H1 (cell line): ENCODE measurements around the gene SERINC5.

Experiments
- ATF2 ChIP-seq: IDR thresholded peaks from 2 replicates; pipeline ENCODE4 v1.6.1; 2012; ENCODE audit warnings: low read length, inconsistent platforms
- CEBPB ChIP-seq: IDR thresholded peaks from 2 replicates; pipeline ENCODE4 v1.6.1; 2012; ENCODE audit warnings: low read depth, low read length
- CTCF ChIP-seq, 3 experiments: IDR thresholded peaks; 1 replicate in 2 of 3; 2 replicates in 1 of 3; pipeline versions ENCODE4 v1.5.1 to v1.6.1; 2011; ENCODE audit warnings: low read length in 3 of 3, mild to moderate bottlenecking in 3 of 3, inconsistent platforms in 2 of 3, low read depth in 1 of 3, moderate library complexity in 1 of 3; ENCODE audit not compliant: insufficient read depth in 1 of 3; ENCODE audit errors: control extremely low read depth in 1 of 3
- GABPA ChIP-seq: IDR thresholded peaks from 2 replicates; pipeline ENCODE4 v1.6.1; 2011; ENCODE audit warnings: mild to moderate bottlenecking, low read length, moderate library complexity, borderline replicate concordance; ENCODE audit not compliant: insufficient read depth
- HDAC2 ChIP-seq, 2 experiments: fragments of 300-600 bp in 1 of 2; sonication (generic) in 1 of 2; IDR thresholded peaks; 2 replicates each; pipeline ENCODE4 v1.6.1; 2011 to 2012; ENCODE audit warnings: low read depth in 2 of 2, low read length in 2 of 2, mild to moderate bottlenecking in 2 of 2, moderate library complexity in 2 of 2, borderline replicate concordance in 1 of 2, inconsistent platforms in 1 of 2
- JUND ChIP-seq: IDR thresholded peaks from 2 replicates; pipeline ENCODE4 v1.6.1; 2011; ENCODE audit warnings: mild to moderate bottlenecking, improper control_type of control experiment, low read length
- PHF8 ChIP-seq: fragments of 200-600 bp; sonication (generic); conservative IDR thresholded peaks from 2 replicates; pipeline ENCODE4 v1.7.1; 2012; ENCODE audit warnings: low read depth, mild to moderate bottlenecking, inconsistent platforms, low read length, moderate library complexity
- POLR2A ChIP-seq, 2 experiments: IDR thresholded peaks; 1 replicate in 1 of 2; 2 replicates in 1 of 2; pipeline ENCODE4 v1.6.1; 2011; ENCODE audit warnings: low read depth in 2 of 2, low read length in 2 of 2, mild to moderate bottlenecking in 2 of 2; ENCODE audit errors: control extremely low read depth in 1 of 2
- POLR2AphosphoS5 ChIP-seq: IDR thresholded peaks from 2 replicates; pipeline ENCODE4 v1.6.1; 2011; ENCODE audit warnings: low read depth, low read length
- RXRA ChIP-seq: IDR thresholded peaks from 2 replicates; pipeline ENCODE4 v1.6.1; 2011; ENCODE audit warnings: low read depth, mild to moderate bottlenecking, low read length, moderate library complexity; ENCODE audit not compliant: insufficient read depth
- SP2 ChIP-seq: IDR thresholded peaks from 2 replicates; pipeline ENCODE4 v1.6.1; 2012; ENCODE audit warnings: mild to moderate bottlenecking, low read length, inconsistent platforms
- SRF ChIP-seq: IDR thresholded peaks from 2 replicates; pipeline ENCODE4 v1.6.1; 2011; ENCODE audit warnings: mild to moderate bottlenecking, low read depth, low read length, moderate library complexity
- YY1 ChIP-seq: IDR thresholded peaks from 2 replicates; pipeline ENCODE4 v1.6.1; 2011; ENCODE audit warnings: low read depth, mild to moderate bottlenecking, low read length
- TF ChIP-seq, protein P1 (sequence below): IDR thresholded peaks from 2 replicates; pipeline ENCODE4 v1.6.1; 2012; ENCODE audit warnings: inconsistent platforms

DNA sequence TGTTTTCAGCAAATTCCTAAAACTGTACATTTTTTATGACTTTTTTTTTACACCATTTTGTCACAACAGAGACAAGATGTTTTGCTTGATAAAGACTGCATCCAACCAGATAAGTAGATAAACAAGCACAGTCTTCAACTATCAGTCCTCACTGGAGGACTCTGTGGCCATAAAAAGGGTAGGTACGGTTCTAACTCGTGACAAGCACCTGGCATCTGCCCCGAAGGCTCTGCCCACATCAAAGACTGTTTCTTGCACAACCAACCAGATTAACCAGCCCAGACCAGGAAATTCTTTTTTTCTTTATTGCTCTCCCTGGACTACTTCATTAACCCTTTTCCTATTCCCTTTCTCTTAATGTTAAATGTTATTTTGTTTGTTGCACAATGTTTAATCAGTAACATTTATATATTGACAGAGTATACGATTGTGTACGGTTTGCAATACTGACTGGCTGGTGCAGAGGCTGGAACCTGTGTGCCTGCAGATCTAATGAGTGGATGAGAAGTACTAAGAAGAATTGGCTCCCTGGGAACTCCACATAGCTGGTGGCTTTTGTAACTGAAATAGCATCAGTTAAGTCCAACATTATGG is 74.1 kb downstream of the SERINC5 start:
- no peak for TF ChIP-seq JUND
- TF ChIP-seq CEBPB, result no peak
- TF ChIP-seq CTCF (IDR thresholded peaks at IDR 0.05; ENCODE audit: control extremely low read depth in 1 of 3, insufficient read depth in 1 of 3, low read depth in 1 of 3, low read length in 3 of 3), result no peak
- TF ChIP-seq POLR2A (IDR thresholded peaks at IDR 0.05; ENCODE audit: control extremely low read depth in 1 of 2, low read depth in 2 of 2, low read length in 2 of 2), result no peak
- TF ChIP-seq POLR2AphosphoS5, result no peak
- TF ChIP-seq, protein P1, sequence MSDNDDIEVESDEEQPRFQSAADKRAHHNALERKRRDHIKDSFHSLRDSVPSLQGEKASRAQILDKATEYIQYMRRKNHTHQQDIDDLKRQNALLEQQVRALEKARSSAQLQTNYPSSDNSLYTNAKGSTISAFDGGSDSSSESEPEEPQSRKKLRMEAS, result no peak
- no peak for TF ChIP-seq SRF
- TF ChIP-seq ATF2, result no peak
- no peak for TF ChIP-seq YY1
- TF ChIP-seq RXRA, result no peak
- no peak for TF ChIP-seq GABPA
- TF ChIP-seq SP2, result no peak
- no peak for TF ChIP-seq PHF8
- no peak for TF ChIP-seq HDAC2 (IDR thresholded peaks at IDR 0.05; ENCODE audit: borderline replicate concordance in 1 of 2, low read depth in 2 of 2, low read length in 2 of 2)
